ENCODE measurements around the gene MVB12B.

DNA sequence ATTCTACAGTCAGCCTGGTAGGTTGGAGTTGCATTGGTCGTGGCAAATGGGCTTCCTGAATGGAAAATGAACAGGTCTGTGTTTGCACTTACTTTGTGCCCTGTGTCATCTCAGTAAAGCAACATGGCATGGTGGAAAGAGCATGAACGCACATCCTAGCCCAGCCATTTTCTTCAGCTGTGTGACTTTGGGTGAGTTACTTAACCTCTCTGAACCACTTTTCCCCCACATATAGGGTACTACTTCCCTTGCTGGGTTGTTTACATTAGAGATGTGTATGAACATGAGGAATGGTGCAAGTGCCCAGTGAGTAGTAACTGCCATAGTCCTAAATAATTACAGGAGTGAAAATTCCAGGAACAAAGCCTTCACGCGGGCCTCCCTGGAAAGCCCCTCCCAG, 83.6 kb downstream of the MVB12B start:
- TF ChIP-seq, protein P1, sequence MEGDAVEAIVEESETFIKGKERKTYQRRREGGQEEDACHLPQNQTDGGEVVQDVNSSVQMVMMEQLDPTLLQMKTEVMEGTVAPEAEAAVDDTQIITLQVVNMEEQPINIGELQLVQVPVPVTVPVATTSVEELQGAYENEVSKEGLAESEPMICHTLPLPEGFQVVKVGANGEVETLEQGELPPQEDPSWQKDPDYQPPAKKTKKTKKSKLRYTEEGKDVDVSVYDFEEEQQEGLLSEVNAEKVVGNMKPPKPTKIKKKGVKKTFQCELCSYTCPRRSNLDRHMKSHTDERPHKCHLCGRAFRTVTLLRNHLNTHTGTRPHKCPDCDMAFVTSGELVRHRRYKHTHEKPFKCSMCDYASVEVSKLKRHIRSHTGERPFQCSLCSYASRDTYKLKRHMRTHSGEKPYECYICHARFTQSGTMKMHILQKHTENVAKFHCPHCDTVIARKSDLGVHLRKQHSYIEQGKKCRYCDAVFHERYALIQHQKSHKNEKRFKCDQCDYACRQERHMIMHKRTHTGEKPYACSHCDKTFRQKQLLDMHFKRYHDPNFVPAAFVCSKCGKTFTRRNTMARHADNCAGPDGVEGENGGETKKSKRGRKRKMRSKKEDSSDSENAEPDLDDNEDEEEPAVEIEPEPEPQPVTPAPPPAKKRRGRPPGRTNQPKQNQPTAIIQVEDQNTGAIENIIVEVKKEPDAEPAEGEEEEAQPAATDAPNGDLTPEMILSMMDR (IDR thresholded peaks at IDR 0.05; ENCODE audit: insufficient read depth, low read depth, low read length), result no peak
- TF ChIP-seq EZH2 (IDR thresholded peaks at IDR 0.05; ENCODE audit: insufficient read depth, low read length), result no peak

Measured in astrocyte (in vitro differentiated cells and primary cell).